DMS114 treated with DMSO at 0.1 percent for 48 hours (cell line): ENCODE results near the gene CLSTN1.

Experiments
- DNase-seq: peaks from one replicate; lab custom pipeline; 2025; ENCODE audit not compliant: unreplicated experiment; lab: John Stamatoyannopoulos, UW

Gene CLSTN1

DNA sequence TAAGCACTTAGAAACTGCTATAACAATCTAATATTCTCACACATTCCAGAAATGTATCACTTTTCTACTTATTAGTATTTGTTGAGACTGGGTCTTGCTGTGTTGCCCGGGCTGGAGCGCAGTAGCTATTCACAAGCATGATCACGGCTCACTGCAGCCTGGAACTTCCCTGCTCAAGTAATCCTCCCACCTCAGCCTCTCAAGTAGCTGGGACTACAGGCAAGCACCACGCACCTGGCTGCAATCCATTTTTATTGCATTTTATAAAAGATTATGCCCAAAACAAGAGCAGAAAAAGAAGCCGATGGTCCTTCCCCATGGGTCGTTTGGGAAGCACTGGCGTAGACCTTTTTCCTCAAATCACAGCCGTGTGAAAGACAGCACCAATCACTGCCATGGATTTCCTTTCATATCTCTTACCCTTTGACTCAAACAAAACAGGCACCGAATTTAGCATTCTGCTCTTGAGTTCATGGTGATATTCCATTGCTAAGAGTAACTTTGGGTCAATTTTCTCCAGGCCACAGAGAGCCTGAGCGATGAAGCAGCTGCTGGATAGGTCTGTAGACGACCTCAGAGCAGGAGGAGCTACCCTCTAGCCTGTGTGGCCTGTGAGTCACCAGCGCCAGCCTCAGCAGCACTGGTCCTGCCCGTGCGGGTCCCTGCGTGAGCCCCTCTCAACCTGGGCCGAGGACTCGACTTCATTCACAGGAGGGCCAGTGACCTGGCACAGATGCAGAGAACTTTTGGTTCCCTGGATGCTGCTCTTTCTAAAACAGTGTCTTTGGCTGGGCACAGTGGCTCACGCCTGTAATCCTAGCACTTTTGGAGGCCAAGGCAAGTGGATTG is 91.4 kb downstream of the CLSTN1 start:
- DNase-seq, result no peak

DNA sequence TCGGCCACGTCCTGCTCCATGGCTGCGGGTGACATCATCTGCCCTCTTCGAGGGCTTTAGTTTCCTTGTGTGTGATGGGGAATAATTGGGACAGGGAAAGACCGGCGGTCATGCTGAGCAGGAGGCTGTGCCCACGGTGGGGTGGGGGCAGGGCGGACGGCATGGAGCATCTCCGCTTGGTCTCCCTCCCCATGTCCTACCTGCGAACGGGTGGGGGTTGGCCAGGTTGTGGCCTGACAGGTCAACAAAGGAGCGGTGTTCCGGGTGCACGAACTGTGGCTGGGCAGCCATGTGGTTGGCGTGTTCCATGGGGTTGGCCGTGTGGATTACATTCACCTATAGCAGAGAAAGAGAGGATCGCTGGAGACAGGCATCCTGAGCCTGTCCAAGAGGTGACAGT is 92.2 kb downstream of the CLSTN1 start:
- DNase-seq, result no peak

DNA sequence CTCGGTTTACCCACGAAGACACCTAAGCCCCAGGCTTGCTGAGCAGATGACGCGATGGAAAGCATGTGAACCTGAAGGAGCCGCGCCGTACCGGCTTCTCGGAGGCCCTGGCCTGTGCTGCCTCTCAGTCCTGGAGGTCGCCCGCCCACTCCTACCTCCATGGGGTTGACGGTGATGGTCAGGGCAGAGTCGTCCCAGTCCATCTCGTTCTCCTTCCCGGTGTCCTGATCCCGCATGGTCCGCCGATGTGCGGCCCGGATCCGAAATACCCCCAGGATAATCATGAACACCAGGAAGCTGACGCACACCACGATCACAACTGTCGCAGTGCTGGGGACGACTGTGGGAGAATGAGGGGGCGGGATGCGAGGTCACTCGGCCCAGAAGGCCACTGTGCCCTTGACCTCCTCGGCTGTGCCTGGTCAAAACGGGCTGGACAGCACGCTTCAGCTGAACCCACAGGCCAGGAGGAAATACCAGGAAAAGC is 92.7 kb downstream of the CLSTN1 start:
- no peak for DNase-seq

DNA sequence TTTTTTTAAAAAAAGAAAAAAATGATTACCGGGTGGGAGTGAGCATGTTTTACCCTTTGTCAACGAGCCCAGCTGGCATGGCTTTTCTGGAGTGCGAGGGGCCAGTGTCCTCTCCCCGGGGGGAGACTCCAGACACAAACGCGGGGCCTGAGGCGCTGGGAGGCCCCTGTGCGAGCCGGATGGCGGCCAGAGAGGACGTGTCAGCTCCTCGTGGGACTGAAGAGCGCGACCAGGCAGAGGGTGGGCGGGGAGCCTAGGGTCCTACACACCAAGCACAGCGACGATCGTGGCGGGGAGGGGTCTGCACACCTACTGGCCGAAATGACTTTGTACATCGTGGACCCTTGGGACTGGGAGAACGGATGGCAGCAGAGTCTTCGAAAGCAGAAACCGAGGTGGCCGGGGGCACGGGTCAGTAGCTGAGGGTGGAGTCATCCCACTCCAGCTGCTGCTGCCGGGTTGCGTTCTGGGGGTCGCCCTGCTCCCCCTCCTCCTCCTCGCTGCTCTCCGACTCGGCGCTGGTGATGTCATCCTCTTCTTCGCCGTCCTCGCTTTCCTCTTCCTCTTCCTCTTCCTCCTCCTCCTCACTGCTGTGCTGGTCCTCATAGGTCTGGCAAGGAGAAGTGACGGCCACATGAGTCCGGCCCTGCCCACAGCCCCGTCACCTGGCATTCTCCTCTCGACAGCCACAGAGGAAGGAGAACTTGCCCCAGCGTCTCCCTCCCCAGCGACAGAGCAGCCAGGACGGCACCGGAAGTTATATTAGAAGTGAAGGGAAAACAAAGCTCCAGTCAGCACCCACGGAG is 93.5 kb downstream of the CLSTN1 start:
- DNase-seq, result no peak

DNA sequence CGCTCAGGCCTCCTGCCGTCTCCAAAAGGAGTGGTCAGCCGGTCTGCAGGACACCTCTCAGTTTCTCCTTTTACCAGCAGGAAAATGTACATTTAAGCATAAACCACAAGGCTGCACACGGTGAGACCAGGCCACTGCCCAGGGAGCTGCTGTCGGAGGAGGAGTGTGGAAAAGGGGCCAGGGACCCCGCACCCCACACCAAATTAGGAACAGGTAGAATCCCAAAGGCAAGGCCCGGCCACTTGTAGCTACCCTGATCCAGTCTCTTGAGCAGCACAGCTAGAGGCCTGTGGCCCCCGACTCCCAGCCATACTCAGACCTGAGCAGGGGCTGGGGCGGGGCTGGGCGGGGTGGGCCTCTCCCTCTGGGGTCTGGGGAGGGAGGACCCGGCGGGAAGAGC is 94.2 kb downstream of the CLSTN1 start:
- no peak for DNase-seq

DNA sequence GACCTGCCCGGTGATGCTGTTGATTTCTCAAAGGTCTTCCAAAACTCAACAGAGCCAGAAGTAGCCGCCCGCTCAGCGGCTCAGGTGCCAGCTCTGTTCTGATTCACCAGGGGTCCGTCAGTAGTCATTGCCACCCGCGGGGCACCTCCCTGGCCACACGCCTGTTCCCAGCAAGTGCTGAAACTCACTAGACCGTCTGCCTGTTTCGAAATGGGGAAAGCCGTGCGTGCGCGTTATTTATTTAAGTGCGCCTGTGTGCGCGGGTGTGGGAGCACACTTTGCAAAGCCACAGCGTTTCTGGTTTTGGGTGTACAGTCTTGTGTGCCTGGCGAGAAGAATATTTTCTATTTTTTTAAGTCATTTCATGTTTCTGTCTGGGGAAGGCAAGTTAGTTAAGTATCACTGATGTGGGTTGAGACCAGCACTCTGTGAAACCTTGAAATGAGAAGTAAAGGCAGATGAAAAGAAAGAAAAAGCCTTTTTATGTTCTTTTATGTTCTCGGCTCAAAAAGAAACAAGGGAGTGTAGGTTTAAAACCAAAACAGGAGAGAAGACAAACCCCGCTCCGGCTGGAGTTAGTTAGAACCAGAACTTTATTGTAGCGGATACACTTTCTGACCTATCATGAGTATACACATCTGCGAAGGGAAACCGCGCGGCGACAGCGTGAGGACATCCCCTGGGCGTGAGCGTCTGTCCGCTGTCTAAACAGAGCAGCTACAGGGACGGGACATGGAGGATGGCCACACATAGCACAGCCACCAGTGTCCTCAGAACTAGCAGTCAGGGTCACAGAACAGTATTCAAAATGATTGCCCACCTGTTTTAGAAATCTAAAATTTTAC is 95.1 kb downstream of the CLSTN1 start:
- no peak for DNase-seq

- DNase-seq, result no peak
Observed at GRCh38 chr1:9726905-9727595, 96.7 kb downstream of the CLSTN1 start.

GRCh38 chr1:9726406-9726805 is 97.4 kb downstream of the CLSTN1 start:
- DNase-seq, result no peak

DNA sequence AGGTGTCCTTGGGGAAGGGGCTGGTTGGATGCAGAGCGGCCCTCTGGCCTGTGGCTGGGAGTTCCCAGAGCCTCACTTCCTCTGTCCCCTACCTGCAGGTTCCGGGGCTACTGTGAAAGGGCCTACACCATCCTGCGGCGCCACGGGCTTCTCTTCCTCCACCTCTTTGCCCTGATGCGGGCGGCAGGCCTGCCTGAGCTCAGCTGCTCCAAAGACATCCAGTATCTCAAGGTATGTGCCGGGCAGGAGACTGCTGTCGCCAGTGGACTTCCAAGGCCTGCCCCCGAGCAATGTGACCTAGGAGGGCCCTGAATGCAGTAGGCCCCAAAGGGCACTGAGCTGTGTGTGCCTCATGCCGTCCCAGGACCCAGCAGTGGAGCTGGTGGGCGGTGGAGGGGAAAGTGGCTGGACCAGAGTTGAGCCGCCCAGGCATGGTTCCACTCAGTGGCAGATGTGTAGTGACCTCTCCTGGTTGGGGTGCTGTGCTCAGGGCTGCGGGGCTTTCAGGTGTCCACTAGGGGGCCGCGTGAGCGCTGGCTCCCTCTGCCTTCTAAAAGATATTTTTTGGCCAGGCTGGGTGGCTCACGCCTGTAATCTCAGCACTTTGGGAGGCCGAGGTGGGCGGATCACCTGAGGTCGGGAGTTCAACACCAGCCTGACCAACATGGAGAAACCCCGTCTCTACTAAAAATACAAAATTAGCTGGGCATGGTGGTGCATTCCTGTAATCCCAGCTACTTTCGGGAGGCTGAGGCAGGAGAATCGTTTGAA is 98.9 kb downstream of the CLSTN1 start:
- no peak for DNase-seq

DNA sequence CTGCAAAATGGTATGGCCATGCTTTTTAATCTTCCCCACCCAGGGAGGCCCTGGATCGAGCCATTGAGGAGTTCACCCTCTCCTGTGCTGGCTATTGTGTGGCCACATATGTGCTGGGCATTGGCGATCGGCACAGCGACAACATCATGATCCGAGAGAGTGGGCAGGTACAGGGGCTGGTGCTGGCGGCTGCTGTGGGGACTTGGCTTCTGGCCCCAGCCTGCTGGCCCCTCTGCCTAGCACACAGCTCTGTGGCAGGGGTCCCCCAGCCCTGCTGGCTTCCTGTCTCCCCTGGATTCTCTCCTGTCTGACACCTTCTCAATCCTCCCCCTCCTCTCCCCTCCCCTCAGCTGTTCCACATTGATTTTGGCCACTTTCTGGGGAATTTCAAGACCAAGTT is 99.8 kb downstream of the CLSTN1 start:
- DNase-seq, result no peak

DNA sequence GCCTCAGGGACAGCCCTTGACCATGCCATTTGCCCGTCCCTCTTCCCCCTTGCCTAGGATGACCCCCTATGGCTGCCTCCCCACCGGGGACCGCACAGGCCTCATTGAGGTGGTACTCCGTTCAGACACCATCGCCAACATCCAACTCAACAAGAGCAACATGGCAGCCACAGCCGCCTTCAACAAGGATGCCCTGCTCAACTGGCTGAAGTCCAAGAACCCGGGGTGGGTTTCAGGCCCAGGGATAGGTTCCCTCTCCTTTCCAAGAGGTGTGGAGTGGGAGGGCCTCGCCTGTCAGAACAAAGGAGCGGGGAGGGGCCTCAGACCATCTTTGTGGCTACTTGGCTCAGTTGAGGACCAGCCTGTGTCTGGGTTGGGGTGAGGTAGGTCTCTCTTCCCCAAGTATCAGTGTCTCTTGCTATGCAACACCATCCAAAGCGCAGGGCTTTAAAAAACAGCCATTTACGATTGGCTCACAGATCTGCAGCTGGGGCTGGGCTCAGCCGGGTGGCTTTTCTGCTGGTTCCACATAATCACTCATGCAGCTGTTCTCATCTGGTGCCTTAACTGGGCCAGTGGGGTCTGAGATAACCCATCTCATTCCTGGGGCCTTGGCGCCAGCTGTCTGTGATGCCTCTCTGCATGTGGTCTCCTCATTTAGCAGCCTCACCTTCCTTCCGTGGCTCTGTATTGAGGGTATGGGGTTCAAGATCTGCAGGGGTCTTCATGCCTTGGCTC is 100.5 kb downstream of the CLSTN1 start:
- no peak for DNase-seq

DNA sequence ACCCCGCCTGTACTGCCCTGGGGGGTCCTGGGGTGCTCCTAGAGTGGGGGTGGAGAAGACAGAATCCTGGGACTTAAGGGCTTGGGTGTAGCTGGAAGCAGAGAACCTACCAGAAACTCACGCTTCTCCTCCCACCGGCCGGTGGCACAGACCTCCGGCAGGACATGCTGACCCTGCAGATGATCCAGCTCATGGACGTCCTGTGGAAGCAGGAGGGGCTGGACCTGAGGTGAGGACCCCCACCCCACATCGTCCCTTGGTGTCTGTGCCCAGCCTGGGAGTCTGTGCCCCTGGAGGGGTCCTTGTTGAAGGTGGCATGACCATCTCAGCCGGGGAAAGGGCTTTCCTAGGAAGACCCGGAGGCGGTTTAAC is 101.4 kb downstream of the CLSTN1 start:
- DNase-seq, result no peak

DNA sequence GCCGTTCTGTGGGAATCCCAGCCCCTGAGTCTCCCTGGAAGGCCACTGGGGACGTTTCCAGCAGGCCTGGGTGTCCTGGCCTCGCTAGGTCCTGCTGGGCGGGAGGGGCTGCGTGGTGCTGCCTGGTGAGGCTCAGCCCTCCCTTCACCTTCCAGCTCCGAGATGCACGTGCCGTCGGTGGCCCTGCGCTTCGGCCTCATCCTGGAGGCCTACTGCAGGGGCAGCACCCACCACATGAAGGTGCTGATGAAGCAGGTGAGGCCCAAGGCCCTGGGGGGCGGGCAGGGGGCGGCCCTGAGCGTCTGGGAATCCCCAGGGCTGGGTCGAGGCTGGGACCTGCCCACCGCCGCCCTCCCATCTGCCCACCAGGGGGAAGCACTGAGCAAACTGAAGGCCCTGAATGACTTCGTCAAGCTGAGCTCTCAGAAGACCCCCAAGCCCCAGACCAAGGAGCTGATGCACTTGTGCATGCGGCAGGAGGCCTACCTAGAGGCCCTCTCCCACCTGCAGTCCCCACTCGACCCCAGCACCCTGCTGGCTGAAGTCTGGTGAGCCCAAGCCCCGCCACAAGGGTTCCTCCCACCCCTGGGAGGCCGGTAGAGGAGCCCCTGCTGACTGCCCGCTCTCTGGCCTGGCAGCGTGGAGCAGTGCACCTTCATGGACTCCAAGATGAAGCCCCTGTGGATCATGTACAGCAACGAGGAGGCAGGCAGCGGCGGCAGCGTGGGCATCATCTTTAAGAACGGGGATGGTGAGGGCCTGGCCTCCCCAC is 102.0 kb downstream of the CLSTN1 start:
- DNase-seq, result no peak

GRCh38 chr1:9720785-9721605 is 102.8 kb downstream of the CLSTN1 start:
- DNase-seq, result no peak

DNA sequence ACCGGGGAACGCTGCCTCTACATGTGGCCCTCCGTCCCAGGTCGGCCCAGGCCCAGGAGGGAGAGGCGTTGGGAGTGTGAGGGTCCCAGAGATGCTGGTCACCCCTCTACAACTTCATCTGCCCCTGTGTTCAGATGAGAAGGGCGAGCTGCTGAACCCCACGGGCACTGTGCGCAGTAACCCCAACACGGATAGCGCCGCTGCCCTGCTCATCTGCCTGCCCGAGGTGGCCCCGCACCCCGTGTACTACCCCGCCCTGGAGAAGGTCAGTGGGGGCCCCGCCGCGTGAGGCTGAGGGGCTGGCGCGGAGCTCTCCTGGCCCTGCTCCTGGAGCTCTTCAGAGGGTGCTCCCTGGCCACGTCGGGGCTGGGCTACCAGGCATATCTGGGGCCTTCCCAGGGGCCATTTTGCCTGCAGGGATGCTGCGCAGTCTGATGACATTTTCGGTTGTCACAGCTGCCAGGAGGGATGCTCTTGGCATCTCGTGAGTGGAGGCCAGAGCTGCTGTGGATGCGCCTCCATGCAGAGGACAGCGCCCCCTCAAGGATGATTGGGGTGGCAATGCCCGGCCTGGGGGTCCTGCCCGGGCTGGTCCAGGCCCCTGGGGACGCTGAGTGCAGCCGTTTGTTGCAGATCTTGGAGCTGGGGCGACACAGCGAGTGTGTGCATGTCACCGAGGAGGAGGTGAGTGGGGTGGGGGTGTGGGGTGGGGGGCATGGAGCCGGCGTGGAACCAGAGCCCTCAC is 103.6 kb downstream of the CLSTN1 start:
- no peak for DNase-seq

DNA sequence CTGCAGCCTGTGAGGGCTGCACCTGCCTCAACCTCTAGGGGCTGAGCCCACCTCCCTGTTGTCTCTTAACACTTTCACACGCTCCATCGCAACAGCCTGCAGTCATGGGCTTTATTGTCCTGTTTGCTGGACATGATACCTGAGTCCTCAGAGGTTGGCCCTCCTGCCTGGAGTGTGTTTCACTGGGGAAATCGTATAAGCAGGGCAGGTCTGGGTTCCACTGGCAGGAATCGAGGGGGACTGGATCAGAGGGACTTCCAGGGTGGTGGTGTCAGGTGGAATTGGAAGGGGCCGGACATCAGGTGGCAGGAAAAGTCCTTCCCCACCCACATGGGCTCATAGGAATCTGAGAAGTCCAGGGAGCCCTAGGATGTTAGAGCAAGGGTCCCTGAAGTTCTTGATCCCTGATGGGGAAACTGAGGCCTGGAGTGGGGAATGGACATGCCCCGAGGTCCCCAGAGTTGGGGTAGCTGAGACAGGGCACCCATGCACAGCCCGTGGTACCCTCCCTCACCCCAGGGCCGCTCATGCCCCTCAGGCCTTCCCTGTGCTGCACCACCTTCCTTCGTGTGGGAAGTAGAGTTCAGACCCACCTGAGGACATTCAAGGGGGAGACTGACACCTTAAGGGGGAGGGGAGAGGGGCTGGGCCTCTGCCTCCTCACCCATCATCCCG is 105.6 kb downstream of the CLSTN1 start:
- no peak for DNase-seq
